Thyroid gland (tissue), 4 donors: ENCODE results near the gene CARMIL1. TPM values are rescaled to one million over a fixed set of nuclear protein-coding genes. Genes with fewer than 3 reads are reported as not detected.

Experiments used
- DNase-seq, 2 donors: peaks; one replicate each; pipeline ENCODE4 v3.0.0-alpha.2; 2019
- H3K27ac ChIP-seq, 3 donors: fragments of 200-600 bp; sonication (generic); 1 replicate in 2 of 3; 2 replicates in 1 of 3; pipeline ENCODE4 v1.5.1; 2016 to 2019; ENCODE audit warnings: mild to moderate bottlenecking in 1 of 3, moderate library complexity in 1 of 3
- H3K27me3 ChIP-seq: fragments of 200-600 bp; sonication (generic); one replicate; pipeline ENCODE4 v1.5.1; 2019
- H3K36me3 ChIP-seq, 2 donors: fragments of 200-600 bp; sonication (generic); one replicate each; pipeline ENCODE4 v1.5.1; 2016 to 2019
- H3K4me1 ChIP-seq, 2 donors: fragments of 200-600 bp; sonication (generic); one replicate each; pipeline ENCODE4 v1.5.1; 2017 to 2019
- H3K4me3 ChIP-seq, 3 donors: fragments of 200-600 bp; sonication (generic); replicated peaks in 1 of 3; 1 replicate in 2 of 3; 2 replicates in 1 of 3; pipeline ENCODE4 v1.5.1; 2016; ENCODE audit warnings: mild to moderate bottlenecking in 1 of 3
- H3K9me3 ChIP-seq: fragments of 200-600 bp; sonication (generic); one replicate; pipeline ENCODE4 v1.5.1; 2017
- POLR2A ChIP-seq, 2 donors: fragments of 450-650 bp; IDR thresholded peaks; one replicate each; pipeline ENCODE4 v1.6.1; 2017; ENCODE audit warnings: antibody characterized with exemption in 2 of 2, mild to moderate bottlenecking in 2 of 2, moderate library complexity in 1 of 2
- WGBS, 2 donors: methylation state at CpG; one replicate each; pipeline ENCODE4 v1.1.5; 2017; 5-methylcytosine and 5-hydroxymethylcytosine counted together
- intact Hi-C: fragments of 100-400 bp; cut with DNase I; formaldehyde crosslinking; loops from one replicate; pipeline ENCODE4 v1.15.1; 2023
- total RNA-seq, 4 donors: library from RNA; depleted of rRNA; stranded (reverse); fragments of >200 nt; gene quantifications; one replicate each; pipeline ENCODE4 v1.2.3, GENCODE V29; 2016
- TF ChIP-seq, protein P1 (sequence below), 6 experiments: fragments of 200-600 bp in 3 of 6; fragments of 450-650 bp in 3 of 6; sonication (generic) in 3 of 6; IDR thresholded peaks; one replicate each; pipeline ENCODE4 v1.5.1; 2016 to 2019; ENCODE audit warnings: antibody characterized with exemption in 6 of 6, mild to moderate bottlenecking in 2 of 6, inconsistent platforms in 1 of 6, moderate library complexity in 1 of 6

CARMIL1 gene
- total RNA-seq, 4 donors from 2014 or later: 24.7 to 34.4 (median 30.7) TPM

DNA sequence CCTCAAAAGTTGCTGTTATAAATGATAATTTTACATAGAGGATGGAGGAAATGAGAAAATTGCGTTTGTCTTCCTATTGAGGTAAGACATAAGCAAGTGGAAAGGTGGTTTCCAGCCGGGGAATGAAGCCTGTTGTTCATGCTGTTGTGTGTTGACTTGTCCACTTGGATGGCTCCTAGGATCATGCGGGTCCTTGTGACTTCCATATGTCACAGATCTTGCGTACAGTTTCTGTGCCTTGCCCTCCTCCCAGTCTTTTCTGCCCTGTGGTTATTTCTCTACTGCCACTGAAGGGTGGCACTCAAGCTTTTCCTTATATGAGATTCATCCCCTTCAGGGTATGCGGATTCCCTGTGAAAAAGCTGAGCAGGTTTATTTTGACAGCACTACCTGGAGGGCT lies 116.6 kb downstream of the CARMIL1 start:
- WGBS, 2 donors: 80 to 82% methylated on average over 5 of the region's 5 CpGs
- Histone ChIP-seq H3K4me3 (no peak overlapping the region), H3K27ac (no peak overlapping the region), H3K9me3 (no peaks in the 10 kb centered on the region), H3K36me3 (no peaks in the 10 kb centered on the region), H3K4me1 (no peaks in the 10 kb centered on the region), H3K27me3 (no peaks in the 10 kb centered on the region)
- intact Hi-C loops: no loop called here
- DNase-seq: no peak
- no peak for TF ChIP-seq POLR2A (IDR thresholded peaks at IDR 0.05)

DNA sequence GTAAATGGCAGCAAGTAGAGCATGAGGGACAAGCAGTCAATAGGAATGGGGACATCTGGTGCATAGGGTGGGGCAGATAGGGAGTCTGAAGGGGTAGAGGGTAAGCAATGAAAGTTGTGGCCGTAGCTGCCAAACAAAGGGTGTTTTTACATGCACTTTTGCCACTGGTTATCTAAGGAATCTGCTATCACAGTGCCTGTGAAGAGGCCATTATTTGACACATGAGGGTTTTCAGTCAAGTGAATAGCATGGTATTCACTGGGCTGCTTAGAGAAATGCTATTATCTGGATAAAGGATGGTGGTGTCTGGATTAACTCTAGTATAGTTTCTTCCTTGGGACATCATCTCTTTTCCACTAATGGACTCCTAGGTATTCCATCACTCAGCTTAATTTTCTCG lies 118.2 kb downstream of the CARMIL1 start:
- intact Hi-C loops: no loop called here
- TF ChIP-seq, protein P1, sequence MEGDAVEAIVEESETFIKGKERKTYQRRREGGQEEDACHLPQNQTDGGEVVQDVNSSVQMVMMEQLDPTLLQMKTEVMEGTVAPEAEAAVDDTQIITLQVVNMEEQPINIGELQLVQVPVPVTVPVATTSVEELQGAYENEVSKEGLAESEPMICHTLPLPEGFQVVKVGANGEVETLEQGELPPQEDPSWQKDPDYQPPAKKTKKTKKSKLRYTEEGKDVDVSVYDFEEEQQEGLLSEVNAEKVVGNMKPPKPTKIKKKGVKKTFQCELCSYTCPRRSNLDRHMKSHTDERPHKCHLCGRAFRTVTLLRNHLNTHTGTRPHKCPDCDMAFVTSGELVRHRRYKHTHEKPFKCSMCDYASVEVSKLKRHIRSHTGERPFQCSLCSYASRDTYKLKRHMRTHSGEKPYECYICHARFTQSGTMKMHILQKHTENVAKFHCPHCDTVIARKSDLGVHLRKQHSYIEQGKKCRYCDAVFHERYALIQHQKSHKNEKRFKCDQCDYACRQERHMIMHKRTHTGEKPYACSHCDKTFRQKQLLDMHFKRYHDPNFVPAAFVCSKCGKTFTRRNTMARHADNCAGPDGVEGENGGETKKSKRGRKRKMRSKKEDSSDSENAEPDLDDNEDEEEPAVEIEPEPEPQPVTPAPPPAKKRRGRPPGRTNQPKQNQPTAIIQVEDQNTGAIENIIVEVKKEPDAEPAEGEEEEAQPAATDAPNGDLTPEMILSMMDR (IDR thresholded peaks at IDR 0.05): no peak
- TF ChIP-seq POLR2A (IDR thresholded peaks at IDR 0.05): no peak

DNA sequence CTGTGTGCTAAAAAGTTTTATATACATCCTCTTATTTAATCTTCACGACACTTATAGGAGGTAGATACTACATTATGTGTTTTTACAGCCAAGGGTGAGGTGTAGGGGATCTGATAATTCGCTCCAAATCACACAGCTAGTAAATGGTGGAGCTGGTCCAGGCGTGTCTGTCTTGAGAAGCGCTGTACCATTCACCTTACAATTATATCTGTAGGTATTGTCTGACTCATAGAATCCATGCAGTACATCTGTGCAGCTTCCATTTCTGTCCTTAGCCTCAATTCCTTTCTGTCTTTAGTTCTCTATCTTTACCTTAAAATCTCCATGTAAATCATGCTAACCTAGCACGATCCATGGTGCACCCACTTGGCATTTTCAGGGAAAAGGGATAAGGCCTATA lies 120.7 kb downstream of the CARMIL1 start:
- Histone ChIP-seq H3K4me3 (no peak overlapping the region), H3K4me1 (peaks cover 0 to 2% of the 10 kb centered on the region in 2 donors), H3K36me3 (no peaks in the 10 kb centered on the region), H3K27me3 (no peaks in the 10 kb centered on the region), H3K27ac (no peak overlapping the region), H3K9me3 (no peaks in the 10 kb centered on the region)
- WGBS, 2 donors: 97% methylated on average over 5 of the region's 5 CpGs
- intact Hi-C loops: no loop called here
- TF ChIP-seq, protein P1 (IDR thresholded peaks at IDR 0.05): no peak
- no peak for TF ChIP-seq POLR2A (IDR thresholded peaks at IDR 0.05)
- no peak for DNase-seq

More for the DNA sequence above, 118.2 kb downstream of the CARMIL1 start:
- WGBS, 2 donors: 83 to 90% methylated on average over 2 of the region's 2 CpGs
- H3K4me1 ChIP-seq: no peaks in the 10 kb centered on the region
- H3K4me3 ChIP-seq: no peak overlapping the region
- no peak overlapping the region for H3K27ac ChIP-seq
- H3K9me3 ChIP-seq: no peaks in the 10 kb centered on the region
- H3K27me3 ChIP-seq: no peaks in the 10 kb centered on the region
- no peak for DNase-seq
- no peaks in the 10 kb centered on the region for H3K36me3 ChIP-seq

DNA sequence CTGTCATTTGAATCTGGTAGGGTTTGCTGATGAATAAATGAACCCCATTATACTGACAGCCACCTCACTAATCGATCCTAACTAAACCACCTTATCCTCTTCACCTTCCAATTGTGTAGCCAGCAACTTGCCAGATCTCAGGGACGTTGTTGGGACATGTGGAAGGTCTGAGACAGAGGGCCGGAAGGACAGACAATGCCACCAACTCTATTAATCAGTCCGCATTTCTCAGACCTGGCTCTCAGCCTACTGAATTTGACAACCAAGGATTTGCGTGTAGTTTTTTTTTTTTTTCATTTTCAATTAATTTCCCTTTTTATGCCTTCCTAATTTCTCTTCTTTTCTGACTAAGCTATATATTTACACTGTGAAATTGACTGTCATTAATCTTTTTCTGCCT lies 122.5 kb downstream of the CARMIL1 start:
- intact Hi-C loops: no loop called here
- 88 to 92% methylated on average over 5 of the region's 5 CpGs for WGBS, 2 donors
- Histone ChIP-seq H3K4me3 (no peak overlapping the region), H3K27ac (no peak overlapping the region), H3K36me3 (no peaks in the 10 kb centered on the region), H3K4me1 (peaks cover 0 to 5% of the 10 kb centered on the region in 2 donors), H3K27me3 (no peaks in the 10 kb centered on the region), H3K9me3 (no peaks in the 10 kb centered on the region)
- TF ChIP-seq, protein P1 (IDR thresholded peaks at IDR 0.05): no peak
- TF ChIP-seq POLR2A (IDR thresholded peaks at IDR 0.05): no peak
- DNase-seq: no peak

DNA sequence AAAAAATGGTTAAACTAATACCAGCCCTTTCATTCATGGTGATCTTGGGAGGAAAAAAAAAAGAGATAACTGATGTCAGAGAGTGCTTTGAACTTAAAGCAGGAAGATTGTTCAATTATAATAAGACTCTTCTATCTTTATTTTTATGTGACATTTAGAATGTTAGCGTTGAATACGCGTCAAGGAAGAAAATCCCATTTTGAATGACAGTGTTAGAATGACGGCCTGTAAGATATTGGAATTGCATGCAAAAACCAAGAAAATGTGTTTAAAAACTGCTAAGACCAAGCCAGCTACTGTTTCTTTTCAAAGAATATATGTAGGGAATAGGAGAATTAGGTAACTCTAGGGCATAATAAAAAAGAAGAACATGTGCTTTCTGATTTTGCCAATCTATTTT lies 123.0 kb downstream of the CARMIL1 start:
- Histone ChIP-seq H3K4me1 (peaks cover 0 to 5% of the 10 kb centered on the region in 2 donors), H3K27me3 (no peaks in the 10 kb centered on the region), H3K4me3 (no peak overlapping the region), H3K27ac (no peak overlapping the region), H3K36me3 (no peaks in the 10 kb centered on the region), H3K9me3 (no peaks in the 10 kb centered on the region)
- no peak for TF ChIP-seq POLR2A (IDR thresholded peaks at IDR 0.05)
- TF ChIP-seq, protein P1 (IDR thresholded peaks at IDR 0.05): no peak
- 83 to 86% methylated on average over 4 of the region's 4 CpGs for WGBS, 2 donors
- no peak for DNase-seq
- intact Hi-C loops: no loop called here

DNA sequence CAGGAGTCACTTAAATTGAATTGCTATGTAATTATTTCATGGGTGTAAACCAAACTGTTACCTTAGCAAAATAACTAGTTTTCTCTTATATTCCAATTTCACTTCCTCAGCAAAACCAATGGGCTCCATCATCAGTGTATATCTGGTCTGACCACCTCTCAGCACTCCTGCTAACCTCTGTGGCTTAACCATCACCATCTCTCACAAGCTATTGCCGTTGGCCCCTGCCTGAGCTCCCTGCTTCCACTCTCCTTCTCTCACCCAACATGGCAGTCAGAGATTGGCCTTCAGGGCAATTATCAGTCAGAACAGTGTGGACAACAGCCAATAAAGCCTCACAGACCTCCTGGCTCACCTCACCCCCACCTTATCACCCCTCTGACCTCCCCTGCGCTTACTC lies 124.0 kb downstream of the CARMIL1 start:
- intact Hi-C loops: no loop called here
- H3K9me3 ChIP-seq: no peaks in the 10 kb centered on the region
- no peak for DNase-seq
- H3K4me1 ChIP-seq: peaks cover 0 to 5% of the 10 kb centered on the region in 2 donors
- H3K27ac ChIP-seq: no peak overlapping the region
- no peaks in the 10 kb centered on the region for H3K36me3 ChIP-seq
- no peak overlapping the region for H3K4me3 ChIP-seq
- WGBS, 2 donors: 96 to 97% methylated on average over 2 of the region's 2 CpGs
- TF ChIP-seq, protein P1 (IDR thresholded peaks at IDR 0.05): no peak
- no peak for TF ChIP-seq POLR2A (IDR thresholded peaks at IDR 0.05)
- H3K27me3 ChIP-seq: no peaks in the 10 kb centered on the region
